ENCODE data around the gene XPNPEP1.

Gene XPNPEP1

DNA sequence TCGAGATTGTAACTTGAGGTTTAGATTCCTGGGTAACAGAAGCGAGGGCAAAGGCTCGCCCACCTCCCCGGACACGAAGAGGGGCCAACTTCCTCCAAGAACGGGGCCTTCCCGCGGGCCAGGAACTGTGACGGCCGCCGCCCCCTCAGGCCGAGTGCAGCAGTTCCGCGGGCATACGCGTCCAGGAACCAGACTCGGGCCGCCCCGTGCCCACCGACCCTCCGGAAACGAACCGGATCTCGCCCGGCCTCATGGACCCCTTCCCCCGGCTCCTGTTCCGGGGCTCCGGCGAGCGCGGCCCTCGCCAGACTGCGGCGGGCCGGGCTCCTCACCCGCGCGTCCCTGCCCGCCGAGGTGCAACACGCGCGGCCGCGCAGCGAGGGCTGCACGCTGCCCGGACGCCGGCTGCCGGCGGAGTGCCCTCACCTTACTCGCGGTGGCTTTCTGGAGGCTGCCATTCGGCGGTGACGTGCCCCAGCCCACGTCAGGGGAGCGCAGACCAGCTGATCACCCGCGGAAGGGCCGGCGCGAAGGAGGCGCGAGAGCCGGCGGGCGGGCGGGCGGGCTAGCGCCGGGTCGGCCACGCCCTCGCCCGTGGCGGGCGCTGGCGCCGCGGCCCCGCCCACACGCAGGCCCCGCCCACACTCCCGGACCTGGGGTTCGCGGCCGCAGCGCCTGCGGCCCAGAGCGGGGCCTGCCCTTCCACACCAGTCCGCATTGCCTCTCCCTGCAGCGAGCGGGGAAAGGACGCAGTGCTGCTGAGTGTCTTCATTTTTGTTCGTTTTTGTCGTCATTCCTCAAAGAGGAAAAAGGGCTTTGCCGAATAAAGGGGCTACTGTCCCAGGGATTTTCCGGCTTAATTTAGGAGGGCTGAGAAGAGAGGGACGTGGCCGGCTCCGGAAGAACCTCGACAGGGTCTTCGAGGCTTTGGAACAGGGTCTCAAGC lies at the start of gene XPNPEP1:
XPNPEP1 (minus strand) TSS at position 536 of the 946 bp plus-strand sequence; CDS start at position 458, 78 bp downstream.
- DNase-seq (ENCODE audit: low read depth, low spot score) = peak; percentile 48

- no peak for DNase-seq (ENCODE audit: low read depth, low spot score)
These were observed 49.2 kb upstream of the XPNPEP1 start for GRCh38 chr10:109972372-109973001.

GRCh38 chr10:109971634-109972033 lies 48.3 kb upstream of the XPNPEP1 start:
- DNase-seq (ENCODE audit: low read depth, low spot score) = no peak

DNA sequence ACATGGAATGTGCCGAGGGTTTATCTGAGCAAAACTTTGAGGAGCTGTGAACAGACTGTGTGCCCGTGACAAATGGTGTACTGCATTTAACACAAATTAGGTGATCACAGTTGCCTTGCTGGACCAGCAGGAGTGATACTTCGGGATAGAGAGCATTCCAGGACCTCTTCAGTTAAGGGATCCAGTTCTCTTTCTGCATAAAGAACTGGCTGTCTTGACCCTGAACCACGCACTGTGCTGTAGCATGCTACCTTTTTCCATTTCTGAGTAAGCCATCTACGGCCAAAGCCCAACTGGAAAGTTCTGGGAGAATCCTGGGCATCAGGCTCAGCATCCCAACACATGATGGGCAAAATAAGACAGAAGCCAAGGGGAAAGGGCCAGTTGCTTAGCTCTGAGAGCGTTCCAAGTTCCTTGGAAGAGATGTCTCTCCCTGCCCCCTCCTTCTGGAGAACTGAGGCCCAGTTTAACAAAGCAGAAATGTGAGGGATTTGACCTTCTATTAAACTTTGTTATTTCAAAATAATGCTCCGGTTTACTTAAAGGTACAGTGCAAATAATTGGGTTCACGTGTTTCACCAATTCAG lies 46.5 kb upstream of the XPNPEP1 start:
- DNase-seq (ENCODE audit: low read depth, low spot score) = no peak

GRCh38 chr10:109968953-109969759 lies 45.8 kb upstream of the XPNPEP1 start:
- DNase-seq (ENCODE audit: low read depth, low spot score) = no peak

DNA sequence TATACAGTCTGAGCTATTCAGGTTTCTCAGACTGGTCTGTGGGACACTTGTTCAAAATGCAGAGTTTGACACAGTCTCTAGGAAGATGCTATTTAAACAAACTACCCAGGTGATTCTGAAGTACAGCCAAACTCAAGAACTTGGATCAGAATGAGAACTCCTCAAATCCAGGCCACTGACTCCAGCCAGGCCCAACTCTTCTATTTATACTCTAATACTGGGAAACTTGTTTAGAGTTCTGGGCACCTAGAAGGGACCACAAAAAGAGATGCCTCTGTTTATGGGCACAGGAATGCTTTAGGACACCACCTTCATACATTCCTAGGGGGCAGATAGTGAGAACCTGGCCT lies 44.4 kb upstream of the XPNPEP1 start:
- DNase-seq (ENCODE audit: low read depth, low spot score) = no peak

DNA sequence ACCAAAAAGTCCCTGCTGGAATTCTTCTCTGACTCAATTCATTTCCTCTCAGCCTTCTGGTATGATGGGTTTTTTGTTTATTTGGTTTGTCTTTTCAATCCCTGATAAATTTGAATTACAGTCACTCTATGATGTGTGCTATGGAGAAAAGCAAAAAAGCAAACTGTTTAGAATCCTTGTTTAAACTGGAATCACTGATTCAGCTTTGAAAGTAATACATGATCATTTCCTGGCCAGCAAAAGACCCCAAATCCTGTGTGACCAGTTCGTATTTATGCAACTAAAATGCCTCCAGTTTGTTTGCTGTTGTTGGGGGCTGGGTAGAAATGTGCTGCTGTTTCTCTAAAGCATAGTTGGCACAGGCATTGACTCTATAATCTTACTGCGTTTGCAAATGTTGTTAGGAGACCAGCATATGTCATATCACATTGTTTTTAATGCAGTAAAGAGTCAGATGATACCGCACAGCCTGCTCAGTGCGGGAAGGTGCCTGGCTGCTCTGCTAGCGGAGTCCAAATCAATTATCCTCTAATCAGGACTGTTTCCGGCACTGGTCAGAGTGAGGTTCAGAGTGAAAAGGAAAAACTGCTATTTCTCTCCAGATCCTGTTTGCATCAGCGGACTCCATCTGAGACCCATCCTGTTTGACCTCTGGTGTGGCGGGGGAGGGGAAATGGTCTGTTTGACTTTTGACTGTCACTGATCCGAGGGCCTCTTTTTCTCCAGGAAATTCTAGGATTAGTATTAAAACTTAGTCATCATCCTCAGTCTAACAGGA lies 43.8 kb upstream of the XPNPEP1 start:
- DNase-seq (ENCODE audit: low read depth, low spot score) = no peak

GRCh38 chr10:109964318-109964717 lies 41.0 kb upstream of the XPNPEP1 start:
- DNase-seq (ENCODE audit: low read depth, low spot score) = no peak

DNA sequence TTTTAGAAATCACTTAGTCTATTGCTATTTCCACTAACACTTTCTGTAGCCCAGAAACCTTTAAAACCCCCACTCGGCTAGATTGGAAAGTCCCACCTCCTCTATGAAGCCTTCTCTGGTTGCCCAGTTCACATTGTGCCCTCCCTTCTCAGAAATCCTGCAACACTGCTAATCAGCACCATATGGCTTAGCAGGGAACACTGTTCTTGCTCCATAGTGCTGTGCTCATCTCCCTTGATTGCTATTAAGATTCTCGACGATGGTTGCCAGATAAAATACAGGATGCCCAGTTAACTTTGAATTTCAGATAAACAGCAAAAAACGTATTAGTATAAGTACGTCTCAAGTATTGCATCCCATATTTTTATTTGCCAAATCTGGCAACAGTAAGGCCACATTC lies 40.1 kb upstream of the XPNPEP1 start:
- DNase-seq (ENCODE audit: low read depth, low spot score) = no peak

DNA sequence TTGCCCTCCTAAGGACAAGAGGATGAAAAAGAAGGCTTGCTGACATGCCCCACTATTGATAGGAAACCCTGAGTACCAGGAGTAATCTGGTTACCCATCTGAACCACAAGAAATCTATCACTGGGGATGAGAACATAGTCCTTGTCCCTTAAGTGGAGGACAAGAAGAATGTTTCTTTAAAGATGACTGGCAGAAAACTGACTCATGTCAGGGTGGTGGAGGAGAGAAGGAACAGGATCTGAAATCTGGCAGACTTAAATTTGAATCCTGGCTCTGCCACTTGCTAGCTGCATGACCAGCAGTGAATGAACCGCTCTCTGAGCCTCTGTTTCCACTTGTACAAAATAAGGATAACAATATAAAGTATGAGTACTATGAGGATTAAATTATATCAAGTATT lies 38.9 kb upstream of the XPNPEP1 start:
- no peak for DNase-seq (ENCODE audit: low read depth, low spot score)

GRCh38 chr10:109961174-109962001 lies 38.1 kb upstream of the XPNPEP1 start:
- DNase-seq (ENCODE audit: low read depth, low spot score) = no peak

GRCh38 chr10:109960682-109961081 lies 37.4 kb upstream of the XPNPEP1 start:
- no peak for DNase-seq (ENCODE audit: low read depth, low spot score)

DNA sequence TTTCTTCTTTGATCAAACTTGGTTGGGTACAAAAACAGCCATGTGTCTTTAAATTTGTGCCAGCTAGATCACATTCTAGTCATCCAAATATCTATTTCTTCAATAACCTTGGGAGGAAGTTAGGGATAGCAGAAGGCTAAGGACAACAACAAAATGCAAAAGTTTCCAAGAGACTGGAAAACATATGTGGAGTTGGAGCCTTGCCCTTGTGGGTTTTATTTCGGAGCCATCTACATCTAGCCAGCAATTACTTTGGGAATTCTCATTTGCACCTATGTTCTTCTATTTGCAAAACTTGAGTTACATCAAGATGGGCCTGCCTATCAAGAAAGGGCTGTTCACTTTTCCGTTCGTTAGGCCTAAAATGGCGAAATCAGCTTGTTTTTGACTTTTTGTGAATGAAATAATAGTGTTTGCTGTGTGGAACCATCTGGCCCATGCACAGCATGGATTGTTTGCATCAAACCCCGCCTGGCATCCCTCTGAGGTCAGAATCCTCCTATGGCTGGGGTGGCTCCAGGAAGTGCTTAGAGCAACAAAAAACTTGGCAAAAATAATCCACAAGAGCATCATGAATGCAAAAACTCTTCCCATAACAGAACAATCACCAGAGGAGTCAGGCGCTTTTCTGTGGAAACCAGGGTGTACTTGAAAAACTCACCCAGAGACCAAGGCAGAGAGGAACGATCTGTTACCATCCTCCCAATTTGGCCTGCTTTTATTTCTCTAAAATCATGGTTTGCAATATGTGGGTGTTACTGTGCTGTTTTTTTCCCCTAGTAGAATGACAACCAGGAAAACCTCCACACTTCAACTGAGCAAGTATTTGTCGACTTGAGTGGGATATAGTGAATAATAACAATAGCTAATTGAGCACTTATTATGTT lies 36.2 kb upstream of the XPNPEP1 start:
- no peak for DNase-seq (ENCODE audit: low read depth, low spot score)

DNA sequence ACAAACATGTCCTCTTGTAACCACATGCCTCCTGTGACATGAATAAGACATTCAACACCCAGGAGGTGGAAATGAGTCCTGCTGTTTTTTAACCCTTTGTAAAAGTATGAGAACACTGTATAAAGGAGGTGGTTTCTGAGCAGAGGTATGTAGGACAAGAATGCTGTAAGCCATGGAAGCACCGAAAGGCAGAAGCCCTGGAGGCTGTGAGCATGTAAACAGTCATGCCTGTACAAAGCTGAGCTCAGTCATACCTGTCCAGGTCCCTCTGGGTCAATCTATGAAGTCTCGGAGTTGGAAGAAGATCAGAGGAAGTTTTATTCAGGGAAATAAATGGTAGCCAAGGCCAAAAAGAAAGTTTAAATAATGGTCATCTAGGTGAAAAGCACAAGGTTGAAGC lies 34.7 kb upstream of the XPNPEP1 start:
- DNase-seq (ENCODE audit: low read depth, low spot score) = no peak

GRCh38 chr10:109957092-109957797 lies 33.9 kb upstream of the XPNPEP1 start:
- DNase-seq (ENCODE audit: low read depth, low spot score) = no peak

GRCh38 chr10:109956454-109957091 lies 33.3 kb upstream of the XPNPEP1 start:
- DNase-seq (ENCODE audit: low read depth, low spot score) = no peak

GRCh38 chr10:109953766-109954165 lies 30.5 kb upstream of the XPNPEP1 start:
- no peak for DNase-seq (ENCODE audit: low read depth, low spot score)

GRCh38 chr10:109952526-109952925 lies 29.2 kb upstream of the XPNPEP1 start:
- DNase-seq (ENCODE audit: low read depth, low spot score) = no peak
